Effector memory CD4-positive, alpha-beta T cell (primary cell): Measurements from ENCODE around the gene B4GALNT4.
A peak's percentile ranks its signal among the peaks of the same experiment; 100 is the strongest.
"Not testable (repeated sequence)": the region's sequence is repeated elsewhere in the genome, so short reads cannot be mapped to it uniquely, and the experiment has no call there.

ENCODE experiments used
- DNase-seq, 3 donors: peaks; one replicate each; pipeline ENCODE4 v3.0.0-alpha.2; 2020
- H3K27ac ChIP-seq: 2 replicates; pipeline ENCODE4 v1.7.0; 2013; ENCODE audit warnings: mild to moderate bottlenecking, low read length, moderate library complexity; ENCODE audit not compliant: insufficient read depth, poor library complexity, severe bottlenecking
- H3K27me3 ChIP-seq: replicated peaks from 2 replicates; pipeline ENCODE4 v1.7.0; 2013; ENCODE audit warnings: mild to moderate bottlenecking, low read length; ENCODE audit not compliant: insufficient read depth, control insufficient read depth, poor library complexity, severe bottlenecking
- H3K36me3 ChIP-seq: 2 replicates; pipeline ENCODE4 v1.7.0; 2013; ENCODE audit warnings: mild to moderate bottlenecking, low read length, moderate library complexity; ENCODE audit not compliant: control insufficient read depth, insufficient read depth
- H3K4me1 ChIP-seq: 2 replicates; pipeline ENCODE4 v1.7.0; 2013; ENCODE audit warnings: low read length, mild to moderate bottlenecking; ENCODE audit not compliant: control insufficient read depth, insufficient read depth, poor library complexity, severe bottlenecking
- H3K4me3 ChIP-seq: 2 replicates; pipeline ENCODE4 v1.7.0; 2013; ENCODE audit warnings: low read length, low read depth, mild to moderate bottlenecking; ENCODE audit not compliant: insufficient read depth, poor library complexity, severe bottlenecking
- H3K9me3 ChIP-seq: 2 replicates; pipeline ENCODE4 v1.7.0; 2013; ENCODE audit warnings: mild to moderate bottlenecking, low read length, moderate library complexity; ENCODE audit not compliant: control insufficient read depth

The B4GALNT4 gene

GRCh38 chr11:408154-409007 lies 39.1 kb downstream of the B4GALNT4 start:
- Histone ChIP-seq H3K9me3 (no peaks in the 10 kb centered on the region), H3K27ac (peak overlapping the region; percentile 46), H3K36me3 (peaks cover 14% of the 10 kb centered on the region), H3K27me3 (no peaks in the 10 kb centered on the region), H3K4me1 (peaks cover 28% of the 10 kb centered on the region), H3K4me3 (no peak overlapping the region)
- no peak for DNase-seq

- Histone ChIP-seq H3K36me3 (peaks cover 14% of the 10 kb centered on the region), H3K27ac (no peak overlapping the region), H3K4me1 (peaks cover 28% of the 10 kb centered on the region), H3K27me3 (no peaks in the 10 kb centered on the region), H3K4me3 (no peak overlapping the region), H3K9me3 (no peaks in the 10 kb centered on the region)
- DNase-seq: no peak
These were observed 39.8 kb downstream of the B4GALNT4 start for GRCh38 chr11:409008-409599.

GRCh38 chr11:409600-410483 lies 40.5 kb downstream of the B4GALNT4 start:
- DNase-seq: no peak
- peaks cover 28% of the 10 kb centered on the region for H3K4me1 ChIP-seq
- H3K4me3 ChIP-seq: no peak overlapping the region
- peaks cover 14% of the 10 kb centered on the region for H3K36me3 ChIP-seq
- no peaks in the 10 kb centered on the region for H3K9me3 ChIP-seq
- H3K27me3 ChIP-seq: no peaks in the 10 kb centered on the region
- no peak overlapping the region for H3K27ac ChIP-seq

- not testable (repeated sequence) for H3K4me3 ChIP-seq, H3K9me3 ChIP-seq, H3K27ac ChIP-seq, H3K27me3 ChIP-seq, DNase-seq
- Histone ChIP-seq H3K36me3 (peaks cover 14% of the 10 kb centered on the region), H3K4me1 (peaks cover 35% of the 10 kb centered on the region)
These were observed 41.4 kb downstream of the B4GALNT4 start for GRCh38 chr11:410711-411110.

- H3K4me3 ChIP-seq, H3K9me3 ChIP-seq, H3K27me3 ChIP-seq, DNase-seq, H3K27ac ChIP-seq: not testable (repeated sequence)
- Histone ChIP-seq H3K4me1 (peaks cover 35% of the 10 kb centered on the region), H3K36me3 (peaks cover 14% of the 10 kb centered on the region)
These were observed 42.2 kb downstream of the B4GALNT4 start for GRCh38 chr11:411520-411919.

- Histone ChIP-seq H3K27me3 (no peaks in the 10 kb centered on the region), H3K27ac (peak overlapping the region; percentile 45), H3K36me3 (peaks cover 14% of the 10 kb centered on the region), H3K4me3 (peak overlapping the region; percentile 69), H3K9me3 (no peaks in the 10 kb centered on the region), H3K4me1 (peaks cover 30% of the 10 kb centered on the region)
- DNase-seq: no peak
These were observed 43.4 kb downstream of the B4GALNT4 start for GRCh38 chr11:412641-413119.

GRCh38 chr11:413120-414081 lies 44.1 kb downstream of the B4GALNT4 start:
- H3K4me1 ChIP-seq: peaks cover 27% of the 10 kb centered on the region
- no peaks in the 10 kb centered on the region for H3K9me3 ChIP-seq
- peak overlapping the region; percentile 69 for H3K4me3 ChIP-seq
- no peak for DNase-seq
- peak overlapping the region; percentile 45 for H3K27ac ChIP-seq
- peaks cover 8% of the 10 kb centered on the region for H3K36me3 ChIP-seq
- no peaks in the 10 kb centered on the region for H3K27me3 ChIP-seq

GRCh38 chr11:414318-414857 lies 45.1 kb downstream of the B4GALNT4 start:
- peak overlapping the region; percentile 63 for H3K27ac ChIP-seq
- H3K27me3 ChIP-seq: no peaks in the 10 kb centered on the region
- H3K4me3 ChIP-seq: peak overlapping the region; percentile 69
- H3K4me1 ChIP-seq: peaks cover 27% of the 10 kb centered on the region
- H3K36me3 ChIP-seq: peaks cover 5% of the 10 kb centered on the region
- DNase-seq: no peak
- no peaks in the 10 kb centered on the region for H3K9me3 ChIP-seq

- H3K27me3 ChIP-seq: no peaks in the 10 kb centered on the region
- H3K36me3 ChIP-seq: no peaks in the 10 kb centered on the region
- peak overlapping the region; percentile 69 for H3K4me3 ChIP-seq
- H3K27ac ChIP-seq: peak overlapping the region; percentile 78
- H3K4me1 ChIP-seq: peaks cover 27% of the 10 kb centered on the region
- no peaks in the 10 kb centered on the region for H3K9me3 ChIP-seq
- DNase-seq: no peak
These were observed 46.3 kb downstream of the B4GALNT4 start for GRCh38 chr11:415640-416041.
